Endothelial cell of umbilical vein (primary cell): ENCODE results near the gene DCLK2. TPM values are rescaled to one million over a fixed set of nuclear protein-coding genes. Genes with fewer than 3 reads are reported as not detected.

Experiments
- BruUV-seq: library from RNA; stranded (reverse); fragments of 400-500 nt; replicated peaks from 2 replicates; lab custom pipeline; 2021; lab: Mats Ljungman, UMichigan
- CTCF ChIA-PET: fragments of 300-600, 350-600 bp; sonication (Branson Sonifier 250); formaldehyde crosslinking; loops from one replicate; lab custom pipeline; 2021; ENCODE audit warnings: antibody characterized with exemption, inconsistent platforms; lab: Charles Lee
- POLR2A ChIA-PET: fragments of 300-600, 350-600 bp; sonication (Branson Sonifier 250); formaldehyde crosslinking; loops from one replicate; lab custom pipeline; 2021; ENCODE audit warnings: antibody characterized with exemption, inconsistent platforms; lab: Charles Lee
- DNase-seq: peaks from one replicate; pipeline ENCODE4 v3.0.0-alpha.2; 2011; ENCODE audit warnings: low read depth, low spot score
- FAIRE-seq: peaks from 2 replicates; lab custom pipeline; 2011; peaks lifted over from hg19 to GRCh38; lab: Jason Lieb, UNC
- H2AFZ ChIP-seq: 2 replicates; pipeline ENCODE4 v1.6.0; 2012; ENCODE audit warnings: low read depth, low read length, control low read depth, inconsistent platforms
- H3K27ac ChIP-seq: 2 replicates; pipeline ENCODE4 v1.5.1; 2011; ENCODE audit warnings: low read depth, mild to moderate bottlenecking, control low read depth, low read length, moderate library complexity; ENCODE audit not compliant: insufficient read depth
- H3K27me3 ChIP-seq, 2 experiments: 2 replicates each; pipeline versions ENCODE4 v1.6.0 to v1.6.1; 2011; ENCODE audit warnings: low read length in 2 of 2, mixed read lengths in 1 of 2; ENCODE audit not compliant: control insufficient read depth in 2 of 2, insufficient read depth in 2 of 2
- H3K36me3 ChIP-seq, 2 experiments: 2 replicates in 1 of 2; 3 replicates in 1 of 2; pipeline ENCODE4 v1.5.1; 2011; ENCODE audit warnings: low read length in 2 of 2, mild to moderate bottlenecking in 1 of 2, moderate library complexity in 1 of 2; ENCODE audit not compliant: control insufficient read depth in 2 of 2, insufficient read depth in 2 of 2; ENCODE audit errors: extremely low read depth in 1 of 2
- H3K4me1 ChIP-seq: 3 replicates; pipeline ENCODE4 v1.5.1; 2011; ENCODE audit warnings: mild to moderate bottlenecking, low read length; ENCODE audit not compliant: control insufficient read depth, insufficient read depth; ENCODE audit errors: extremely low read depth
- H3K4me2 ChIP-seq: 2 replicates; pipeline ENCODE4 v1.6.1; 2011; ENCODE audit warnings: low read length, control low read depth, mixed read lengths; ENCODE audit not compliant: insufficient read depth
- H3K4me3 ChIP-seq, 3 experiments: fragments of 200-600 bp in 1 of 3; sonication (generic), shearing (Covaris generic) in 1 of 3; replicated peaks in 1 of 3; 2 replicates each; pipeline ENCODE4 v1.5.1; 2011 to 2016; ENCODE audit warnings: control low read depth in 3 of 3, low read length in 3 of 3, mild to moderate bottlenecking in 2 of 3, inconsistent platforms in 1 of 3, low read depth in 1 of 3, moderate library complexity in 1 of 3; ENCODE audit not compliant: insufficient read depth in 1 of 3
- H3K79me2 ChIP-seq: 2 replicates; pipeline ENCODE4 v1.6.0; 2012; ENCODE audit warnings: low read length, inconsistent platforms; ENCODE audit not compliant: control insufficient read depth, insufficient read depth
- H3K9ac ChIP-seq: replicated peaks from 2 replicates; pipeline ENCODE3; 2011; ENCODE audit warnings: low read length, control low read depth; ENCODE audit not compliant: insufficient read depth; ENCODE audit errors: extremely low read depth
- H3K9me1 ChIP-seq: replicated peaks from 3 replicates; pipeline ENCODE4 v1.6.0; 2011; ENCODE audit warnings: mild to moderate bottlenecking, low read length; ENCODE audit not compliant: control insufficient read depth, insufficient read depth; ENCODE audit errors: extremely low read depth
- H3K9me3 ChIP-seq: replicated peaks from 2 replicates; pipeline ENCODE4 v1.5.1; 2012; ENCODE audit warnings: low read length, inconsistent platforms; ENCODE audit not compliant: control insufficient read depth, insufficient read depth
- H4K20me1 ChIP-seq: replicated peaks from 2 replicates; pipeline ENCODE3; 2011; ENCODE audit warnings: mild to moderate bottlenecking, low read length; ENCODE audit not compliant: control insufficient read depth, insufficient read depth; ENCODE audit errors: extremely low read depth
- CTCF ChIP-seq, 2 donors: IDR thresholded peaks; 1 replicate in 1 of 2; 2 replicates in 1 of 2; pipeline ENCODE4 v1.5.1; 2011; ENCODE audit warnings: low read length in 2 of 2, mild to moderate bottlenecking in 2 of 2, moderate library complexity in 2 of 2, control low read depth in 1 of 2, inconsistent platforms in 1 of 2, low read depth in 1 of 2; ENCODE audit not compliant: insufficient read depth in 1 of 2; ENCODE audit errors: extremely low read depth in 1 of 2
- EZH2 ChIP-seq: IDR thresholded peaks from 2 replicates; pipeline ENCODE4 v1.6.1; 2012; ENCODE audit warnings: borderline replicate concordance, low read depth, mild to moderate bottlenecking, moderate library complexity, low read length, inconsistent platforms; ENCODE audit not compliant: severe bottlenecking
- FOS ChIP-seq: IDR thresholded peaks from 2 replicates; pipeline ENCODE4 v1.6.1; 2011; ENCODE audit warnings: mild to moderate bottlenecking, low read length, moderate library complexity, borderline replicate concordance; ENCODE audit not compliant: insufficient read depth
- GATA2 ChIP-seq: IDR thresholded peaks from 2 replicates; pipeline ENCODE4 v1.7.0; 2011; ENCODE audit warnings: low read depth, mild to moderate bottlenecking, moderate library complexity, mixed read lengths, low read length; ENCODE audit not compliant: insufficient read length, insufficient read depth
- JUN ChIP-seq: IDR thresholded peaks from 2 replicates; pipeline ENCODE4 v1.6.1; 2011; ENCODE audit warnings: borderline replicate concordance, low read depth; ENCODE audit not compliant: insufficient read length, insufficient read depth
- MAX ChIP-seq: IDR thresholded peaks from 2 replicates; pipeline ENCODE4 v1.6.1; 2011; ENCODE audit not compliant: insufficient read depth, insufficient read length
- MYC ChIP-seq: IDR thresholded peaks from one replicate; pipeline ENCODE4 v1.6.1; 2011; ENCODE audit warnings: mild to moderate bottlenecking, low read depth, low read length
- POLR2A ChIP-seq: IDR thresholded peaks from 2 replicates; pipeline ENCODE4 v1.6.1; 2012; ENCODE audit warnings: low read depth, mild to moderate bottlenecking, control low read depth, low read length
- POLR2AphosphoS5 ChIP-seq: IDR thresholded peaks from 2 replicates; pipeline ENCODE4 v1.6.1; 2012; ENCODE audit warnings: low read depth, mild to moderate bottlenecking, control low read depth, low read length, moderate library complexity; ENCODE audit not compliant: insufficient read depth
- dilution Hi-C: fragments of 300-500 bp; cut with MboI; formaldehyde crosslinking; loops from one replicate; pipeline ENCODE4 v1.15.0; 2019; ENCODE audit warnings: low sequenced_read_pairs; ENCODE audit not compliant: extremely low pct_ligation_motif_present
- intact Hi-C: fragments of 100-400 bp; cut with micrococcal nuclease; formaldehyde crosslinking; loops from one replicate; pipeline ENCODE4 v1.10.0; 2022
- polyA plus RNA-seq, 4 experiments: library from polyadenylated mRNA; depleted of rRNA in 3 of 4; stranded (reverse) in 3 of 4; unstranded in 1 of 4; fragments of >200 nt; gene quantifications; 2 replicates each; pipeline versions ENCODE4 v1.2.1 to v1.2.3, GENCODE V29; 2011 to 2012; ENCODE audit warnings: missing spikeins in 1 of 4
- total RNA-seq: library from RNA; stranded (reverse); gene quantifications from 2 replicates; pipeline ENCODE4 v1.2.3, GENCODE V29; 2021

Gene DCLK2
- total and polyA plus RNA-seq, 2 donors (not counting 3 experiments of a cell fraction or from before 2014, with no cell fraction given): 1.7 to 4.7 TPM

- FAIRE-seq (no peak), DNase-seq (no peak)
- intact Hi-C loops: no loop called here
- Histone ChIP-seq H3K4me1 (no peaks in the 10 kb centered on the region), H3K9me1 (no peaks in the 10 kb centered on the region), H3K9me3 (no peaks in the 10 kb centered on the region), H3K27me3 (no peaks in the 10 kb centered on the region), H3K9ac (no peak overlapping the region), H3K27ac (no peak overlapping the region), H2AFZ (no peak overlapping the region), H3K36me3 (no peaks in the 10 kb centered on the region), H3K79me2 (no peaks in the 10 kb centered on the region), H3K4me3 (no peak overlapping the region), H4K20me1 (no peaks in the 10 kb centered on the region), H3K4me2 (no peak overlapping the region)
- TF ChIP-seq MYC: no peak
- no peak for TF ChIP-seq CTCF (IDR thresholded peaks at IDR 0.05; ENCODE audit: extremely low read depth in 1 of 2, insufficient read depth in 1 of 2, low read depth in 1 of 2, low read length in 2 of 2)
- no peak for TF ChIP-seq POLR2AphosphoS5
- no peak for TF ChIP-seq MAX
- no peak for TF ChIP-seq FOS
- TF ChIP-seq POLR2A: no peak
- TF ChIP-seq EZH2: no peak
- no peak for TF ChIP-seq JUN
- TF ChIP-seq GATA2: no peak
- dilution Hi-C loops: no loop called here
- CTCF ChIA-PET: interaction anchor here (1.0 kb wide), 1 partner anchor 9 kb away, joined by 5 read pairs; no protein-coding TSS in a partner anchor
- no TSS peak for BruUV-seq
- POLR2A ChIA-PET: no interaction called here
These were observed 211.0 kb downstream of the DCLK2 start for GRCh38 chr4:150289198-150289597.
